Transverse colon (tissue), 4 donors: ENCODE measurements around the gene CLPSL1. TPM values are rescaled to one million over a fixed set of nuclear protein-coding genes. Genes with fewer than 3 reads are reported as not detected.
A peak's percentile ranks its signal among the peaks of the same experiment; 100 is the strongest.

Experiments used
- DNase-seq: peaks from one replicate; pipeline ENCODE4 v3.0.0-alpha.2; 2019
- H3K27ac ChIP-seq, 4 donors: fragments of 200-600 bp; sonication (generic); 2 replicates each; pipeline ENCODE4 v1.5.1; 2016 to 2018; ENCODE audit warnings: inconsistent platforms in 4 of 4
- H3K27me3 ChIP-seq: fragments of 200-600 bp; sonication (generic); 2 replicates; pipeline ENCODE4 v1.5.1; 2017; ENCODE audit warnings: inconsistent platforms
- H3K36me3 ChIP-seq, 4 donors: fragments of 200-600 bp; sonication (generic); 2 replicates each; pipeline ENCODE4 v1.5.1; 2017 to 2019; ENCODE audit warnings: inconsistent platforms in 4 of 4
- H3K4me1 ChIP-seq, 4 donors: fragments of 200-600 bp; sonication (generic); 2 replicates each; pipeline ENCODE4 v1.5.1; 2017 to 2020; ENCODE audit warnings: inconsistent platforms in 4 of 4
- H3K4me3 ChIP-seq, 4 donors: fragments of 200-600 bp; sonication (generic); 1 replicate in 1 of 4; 2 replicates in 3 of 4; pipeline versions ENCODE4 v1.5.1 to v1.6.1; 2017 to 2019; ENCODE audit warnings: inconsistent platforms in 4 of 4
- H3K9me3 ChIP-seq, 2 donors: fragments of 200-600 bp; sonication (generic); 2 replicates each; pipeline ENCODE4 v1.5.1; 2017 to 2019; ENCODE audit warnings: inconsistent platforms in 2 of 2
- CTCF ChIP-seq, 5 experiments: fragments of 200-600 bp in 3 of 5; fragments of 450-650 bp in 2 of 5; sonication (generic) in 3 of 5; IDR thresholded peaks; 1 replicate in 2 of 5; 2 replicates in 3 of 5; pipeline ENCODE4 v1.5.1; 2016 to 2017; ENCODE audit warnings: antibody characterized with exemption in 5 of 5, inconsistent platforms in 3 of 5, mild to moderate bottlenecking in 2 of 5, moderate library complexity in 1 of 5
- EP300 ChIP-seq: sonication (generic); formaldehyde crosslinking; IDR thresholded peaks from one replicate; pipeline ENCODE4 v1.6.1; 2017; ENCODE audit warnings: antibody characterized with exemption, low read depth
- POLR2A ChIP-seq: fragments of 450-650 bp; IDR thresholded peaks from one replicate; pipeline ENCODE4 v1.6.1; 2016; ENCODE audit warnings: antibody characterized with exemption, mild to moderate bottlenecking, moderate library complexity
- POLR2AphosphoS5 ChIP-seq, 3 donors: sonication (generic); formaldehyde crosslinking; IDR thresholded peaks; one replicate each; pipeline ENCODE4 v1.6.1; 2016; ENCODE audit warnings: antibody characterized with exemption in 3 of 3
- WGBS, 2 donors: methylation state at CpG; one replicate each; pipeline ENCODE4 v1.1.5; 2018; ENCODE audit warnings: low coverage in 1 of 2; 5-methylcytosine and 5-hydroxymethylcytosine counted together
- in situ Hi-C, 4 donors: fragments of 200-750 bp; cut with MboI; loops; one replicate each; pipeline versions ENCODE4 v1.15.0 to v1.15.1; 2017; ENCODE audit warnings: low sequenced_read_pairs in 3 of 4, low pct_ligation_motif_present in 1 of 4, low pct_unique_long_range_greater_than_20kb in 1 of 4
- intact Hi-C: fragments of 100-400 bp; cut with DNase I; formaldehyde crosslinking; loops from one replicate; pipeline ENCODE4 v1.15.1; 2023; ENCODE audit warnings: low total_unique reads
- total RNA-seq, 4 donors: library from RNA; depleted of rRNA; stranded (reverse); fragments of >200 nt; gene quantifications; one replicate each; pipeline ENCODE4 v1.1.0, GENCODE V29; 2016

The CLPSL1 gene
- total RNA-seq, 4 donors from 2014 or later = not detected

GRCh38 chr6:35775031-35775430 is 5.8 kb upstream of the CLPSL1 start:
- Histone ChIP-seq H3K27me3 (peaks cover 42% of the 10 kb centered on the region), H3K36me3 (no peaks in the 10 kb centered on the region), H3K4me1 (peaks cover 0 to 8% (median 4%) of the 10 kb centered on the region in 4 donors), H3K4me3 (no peak overlapping the region), H3K9me3 (no peaks in the 10 kb centered on the region), H3K27ac (no peak overlapping the region)
- no peak for DNase-seq
- WGBS, 2 donors = 82 to 83% methylated on average over 5 to 6 of the region's 6 CpGs
- intact Hi-C loops (no loop called here), in situ Hi-C loops (loop anchor here in 1 of 4 donors (25.0 kb wide), 1 partner anchor 1837 kb away; no protein-coding TSS in a partner anchor)
- TF ChIP-seq POLR2A (no peak), CTCF (IDR thresholded peaks at IDR 0.05) (no peak), POLR2AphosphoS5 (IDR thresholded peaks at IDR 0.05) (no peak), EP300 (no peak)

- peak within 1 kb of the TSS; percentile 6 to 51 (median 29) for H3K4me3 ChIP-seq
- WGBS, 2 donors = 0 to 8% methylated on average over 6 to 36 of the region's 56 CpGs
- intact Hi-C loops = no loop called here
- DNase-seq = no peak
- peaks cover 42% of the 10 kb centered on the region for H3K27me3 ChIP-seq
- no peaks in the 10 kb centered on the region for H3K9me3 ChIP-seq
- no peaks in the 10 kb centered on the region for H3K36me3 ChIP-seq
- TF ChIP-seq EP300 (no peak), POLR2A (no peak), CTCF (IDR thresholded peaks at IDR 0.05) (no peak), POLR2AphosphoS5 (IDR thresholded peaks at IDR 0.05) (no peak)
- peaks cover 0 to 8% (median 4%) of the 10 kb centered on the region in 4 donors for H3K4me1 ChIP-seq
- no peak within 1 kb of the TSS for H3K27ac ChIP-seq
- in situ Hi-C loops = loop anchor here in 1 of 4 donors (25.0 kb wide), 1 partner anchor 1836 kb away; no protein-coding TSS in a partner anchor
Observed at GRCh38 chr6:35776364-35777215, 4.2 kb upstream of the CLPSL1 start, which contains the start of gene CLPSL2. TSS of gene CLPSL2 (plus strand) at chr6:35776598. CDS start at chr6:35776619, 21 bp downstream.

- WGBS, 2 donors = 78% methylated on average over 10 of the region's 10 CpGs; no CpG with 5 or more reads in 1 of the 2 donors
- peaks cover 42% of the 10 kb centered on the region for H3K27me3 ChIP-seq
Observed at GRCh38 chr6:35777356-35778102, 3.3 kb upstream of the CLPSL1 start.

More at GRCh38 chr6:35777356-35778102, 3.3 kb upstream of the CLPSL1 start:
- in situ Hi-C loops = loop anchor here in 1 of 4 donors (25.0 kb wide), 1 partner anchor 1835 kb away; no protein-coding TSS in a partner anchor
- TF ChIP-seq POLR2AphosphoS5 (IDR thresholded peaks at IDR 0.05) (no peak), CTCF (IDR thresholded peaks at IDR 0.05) (no peak), EP300 (no peak), POLR2A (no peak)
- no peaks in the 10 kb centered on the region for H3K9me3 ChIP-seq
- intact Hi-C loops = no loop called here
- peaks cover 0 to 8% (median 4%) of the 10 kb centered on the region in 4 donors for H3K4me1 ChIP-seq
- H3K36me3 ChIP-seq = no peaks in the 10 kb centered on the region
- no peak overlapping the region for H3K4me3 ChIP-seq
- no peak for DNase-seq
- no peak overlapping the region for H3K27ac ChIP-seq
